ENCODE measurements around the gene CACNA1B. TPM values are rescaled to one million over a fixed set of nuclear protein-coding genes. Genes with fewer than 3 reads are reported as not detected.

CACNA1B gene
- total and polyA plus RNA-seq, 9 of the 15 experiments (the other 6 are each of a cell fraction or from before 2014, with no cell fraction given): 0.01 to 0.04 TPM; not detected in 7

GRCh38 chr9:137959641-137960411 lies 82.2 kb downstream of the CACNA1B start:
- BruUV-seq (replicated peaks): no TSS peak
- intact Hi-C loops (cut with micrococcal nuclease): no loop called here

GRCh38 chr9:137960496-137960895 lies 82.9 kb downstream of the CACNA1B start:
- Histone ChIP-seq H2AFZ (ENCODE audit: low read depth, low read length) (no peak overlapping the region), H3K4me1 (replicated peaks in 1 of 2; ENCODE audit: control insufficient read depth in 2 of 2, insufficient read depth in 2 of 2, low read length in 2 of 2) (peaks cover 0 to 3% of the 10 kb centered on the region in 2 experiments; a peak in 2 of 5 replicates), H3K4me3 (no peak overlapping the region), H3K79me2 (ENCODE audit: control insufficient read depth, insufficient read depth, low read length) (no peaks in the 10 kb centered on the region), H3K36me3 (ENCODE audit: control insufficient read depth, insufficient read depth, low read length) (no peaks in the 10 kb centered on the region), H3K4me2 (ENCODE audit: insufficient read depth, low read length) (no peak overlapping the region), H3K9me3 (replicated peaks; ENCODE audit: control insufficient read depth, insufficient read depth, low read depth, low read length) (no peaks in the 10 kb centered on the region), H3K27me3 (ENCODE audit: control insufficient read depth in 2 of 2, insufficient read depth in 2 of 2, low read length in 2 of 2) (peaks cover 0 to 34% of the 10 kb centered on the region in 2 experiments; a peak in 2 of 5 replicates), H4K20me1 (replicated peaks; ENCODE audit: control insufficient read depth, insufficient read depth, low read length) (no peaks in the 10 kb centered on the region), H3K27ac (ENCODE audit: extremely low read depth, low read depth, low read length) (no peak overlapping the region), H3K9ac (ENCODE audit: insufficient read depth in 1 of 2, low read depth in 2 of 2, low read length in 2 of 2) (no peak overlapping the region), H3K9me1 (ENCODE audit: control insufficient read depth, insufficient read depth, low read length) (no peaks in the 10 kb centered on the region)
- intact Hi-C loops (cut with micrococcal nuclease): no loop called here
- POLR2A ChIA-PET: no interaction called here
- in situ Hi-C loops (cut with MboI): no loop called here
- peak; percentile 94 for ATAC-seq
- DNase-seq (ENCODE audit: extremely low read depth in 1 of 4, low spot score in 3 of 4): peak in 3 of 4 experiments; percentile 18 to 43 (median 31)
- FAIRE-seq: no peak
- BruUV-seq (replicated peaks): no TSS peak
- WGBS (ENCODE audit: insufficient coverage, low coverage, missing lambda C conversion rate): 7% methylated on average over 8 of the region's 11 CpGs
- TF ChIP-seq CTCFL (IDR thresholded peaks at IDR 0.05; ENCODE audit: borderline replicate concordance, insufficient read depth, low read depth, low read length, poor library complexity, severe bottlenecking): peak; percentile 36
- no peak for TF ChIP-seq DPF2 (IDR thresholded peaks at IDR 0.05)
- TF ChIP-seq TCF3 (CRISPR knock-in tag; IDR thresholded peaks at IDR 0.05): no peak
- peak; percentile 26 to 52 (median 49); a peak in 5 of 6 replicates for TF ChIP-seq CTCF (IDR thresholded peaks at IDR 0.05 in 2 of 3, conservative IDR thresholded peaks at IDR 0.05 in 1 of 3; ENCODE audit: insufficient read depth in 2 of 3, low read depth in 1 of 3, low read length in 3 of 3)
- CTCF ChIA-PET (ENCODE audit: low intra/inter-chr PET ratio): no interaction called here

More at GRCh38 chr9:137959641-137960411, 82.2 kb downstream of the CACNA1B start:
- no peak for FAIRE-seq
- ChIA-PET CTCF (ENCODE audit: low intra/inter-chr PET ratio) (no interaction called here), POLR2A (no interaction called here)
- Histone ChIP-seq H2AFZ (ENCODE audit: low read depth, low read length) (no peak overlapping the region), H3K36me3 (ENCODE audit: control insufficient read depth, insufficient read depth, low read length) (no peaks in the 10 kb centered on the region), H3K79me2 (ENCODE audit: control insufficient read depth, insufficient read depth, low read length) (no peaks in the 10 kb centered on the region), H3K27ac (ENCODE audit: extremely low read depth, low read depth, low read length) (no peak overlapping the region), H4K20me1 (replicated peaks; ENCODE audit: control insufficient read depth, insufficient read depth, low read length) (no peaks in the 10 kb centered on the region; the same call in 1 of the 2 replicates), H3K4me1 (replicated peaks in 1 of 2; ENCODE audit: control insufficient read depth in 2 of 2, insufficient read depth in 2 of 2, low read length in 2 of 2) (peaks cover 0 to 3% of the 10 kb centered on the region in 2 experiments; a peak in 2 of 5 replicates), H3K9me1 (ENCODE audit: control insufficient read depth, insufficient read depth, low read length) (no peaks in the 10 kb centered on the region), H3K4me3 (no peak overlapping the region), H3K9ac (ENCODE audit: insufficient read depth in 1 of 2, low read depth in 2 of 2, low read length in 2 of 2) (no peak overlapping the region), H3K27me3 (ENCODE audit: control insufficient read depth in 2 of 2, insufficient read depth in 2 of 2, low read length in 2 of 2) (peaks cover 0 to 36% of the 10 kb centered on the region in 2 experiments; a peak in 2 of 5 replicates), H3K9me3 (replicated peaks; ENCODE audit: control insufficient read depth, insufficient read depth, low read depth, low read length) (no peaks in the 10 kb centered on the region), H3K4me2 (ENCODE audit: insufficient read depth, low read length) (no peak overlapping the region)
- TF ChIP-seq KDM1A (IDR thresholded peaks at IDR 0.05): peak in 1 of 2 experiments; percentile 36; a peak in 1 of 4 replicates
- TF ChIP-seq ZKSCAN3 (CRISPR knock-in tag; IDR thresholded peaks at IDR 0.05): no peak
- ATAC-seq: no peak
- DNase-seq (ENCODE audit: extremely low read depth in 1 of 4, low spot score in 3 of 4): peak in 1 of 4 experiments; percentile 27
- WGBS (ENCODE audit: insufficient coverage, low coverage, missing lambda C conversion rate): 12% methylated on average over 19 of the region's 36 CpGs
- in situ Hi-C loops (cut with MboI): no loop called here
